H1 (cell line): ENCODE results near the gene CACNB4. TPM values are rescaled to one million over a fixed set of nuclear protein-coding genes. Genes with fewer than 3 reads are reported as not detected.
A peak's percentile ranks its signal among the peaks of the same experiment; 100 is the strongest.

Source experiments
- CTCF ChIA-PET: fragments of 300-600 bp; sonication (Branson Sonifier 250); formaldehyde crosslinking; loops from one replicate; lab custom pipeline; 2021; ENCODE audit not compliant: partially characterized antibody; lab: Charles Lee
- POLR2A ChIA-PET: fragments of 300-600 bp; sonication (Branson Sonifier 250); formaldehyde crosslinking; loops from one replicate; lab custom pipeline; 2021; ENCODE audit warnings: inconsistent platforms; ENCODE audit not compliant: partially characterized antibody; lab: Charles Lee
- DNase-seq, 2 experiments: peaks; one replicate each; pipeline versions ENCODE4 v3.0.0 to v3.0.0-alpha.2; 2010 to 2022; ENCODE audit warnings: low spot score in 2 of 2, low read depth in 1 of 2, mixed read lengths in 1 of 2
- FAIRE-seq: peaks from 2 replicates; lab custom pipeline; 2011; peaks lifted over from hg19 to GRCh38; lab: Jason Lieb, UNC
- H2AFZ ChIP-seq: 2 replicates; pipeline ENCODE4 v1.8.1; 2012; ENCODE audit warnings: low read length, inconsistent platforms
- H2AK5ac ChIP-seq: 2 replicates; pipeline ENCODE4 v1.6.1; 2013; ENCODE audit warnings: low read depth, low read length
- H2BK120ac ChIP-seq: replicated peaks from 2 replicates; pipeline ENCODE3; 2013; ENCODE audit warnings: low read depth, low read length, inconsistent platforms
- H2BK12ac ChIP-seq: 2 replicates; pipeline ENCODE4 v1.6.1; 2013; ENCODE audit warnings: low read depth, low read length
- H2BK15ac ChIP-seq: 2 replicates; pipeline ENCODE4 v1.6.1; 2013; ENCODE audit warnings: low read length
- H2BK20ac ChIP-seq: 2 replicates; pipeline ENCODE4 v1.6.1; 2013; ENCODE audit warnings: low read length
- H2BK5ac ChIP-seq: 2 replicates; pipeline ENCODE4 v1.6.1; 2013; ENCODE audit warnings: low read depth, low read length
- H3K14ac ChIP-seq: 2 replicates; pipeline ENCODE4 v1.6.1; 2013; ENCODE audit warnings: inconsistent platforms; ENCODE audit not compliant: insufficient read length
- H3K18ac ChIP-seq: 2 replicates; pipeline ENCODE4 v1.6.1; 2013; ENCODE audit warnings: low read length; ENCODE audit errors: extremely low read depth
- H3K23ac ChIP-seq: 2 replicates; pipeline ENCODE4 v1.6.1; 2013; ENCODE audit warnings: inconsistent platforms; ENCODE audit not compliant: insufficient read length
- H3K23me2 ChIP-seq: 2 replicates; pipeline ENCODE4 v1.6.1; 2013; ENCODE audit warnings: low read depth, low read length
- H3K27ac ChIP-seq: 2 replicates; pipeline ENCODE4 v1.6.1; 2011; ENCODE audit warnings: low read depth, low read length, inconsistent platforms
- H3K27me3 ChIP-seq, 4 experiments: replicated peaks in 1 of 4; 1 replicate in 1 of 4; 2 replicates in 3 of 4; pipeline versions ENCODE4 v1.6.1 to v1.8.1; 2011 to 2013; ENCODE audit warnings: low read length in 3 of 4, mild to moderate bottlenecking in 3 of 4, inconsistent platforms in 2 of 4, mixed read lengths in 2 of 4, moderate library complexity in 1 of 4; ENCODE audit not compliant: control insufficient read depth in 3 of 4, insufficient read depth in 3 of 4; ENCODE audit errors: extremely low read depth in 1 of 4
- H3K36me3 ChIP-seq, 4 experiments: 2 replicates each; pipeline versions ENCODE4 v1.6.1 to v1.8.1; 2011 to 2013; ENCODE audit warnings: mild to moderate bottlenecking in 4 of 4, low read length in 3 of 4, moderate library complexity in 2 of 4, control low read depth in 1 of 4, inconsistent platforms in 1 of 4; ENCODE audit not compliant: insufficient read depth in 4 of 4, control insufficient read depth in 2 of 4
- H3K4ac ChIP-seq: replicated peaks from 2 replicates; pipeline ENCODE3; 2013; ENCODE audit warnings: low read length, low read depth, mixed read lengths, inconsistent platforms; ENCODE audit not compliant: insufficient read length
- H3K4me1 ChIP-seq, 4 experiments: replicated peaks in 1 of 4; 1 replicate in 1 of 4; 2 replicates in 3 of 4; pipeline versions ENCODE4 v1.6.1 to v1.8.1; 2011 to 2013; ENCODE audit warnings: low read length in 3 of 4, inconsistent platforms in 2 of 4, mixed read lengths in 1 of 4; ENCODE audit not compliant: insufficient read depth in 4 of 4, control insufficient read depth in 3 of 4
- H3K4me2 ChIP-seq, 2 experiments: 2 replicates each; pipeline versions ENCODE4 v1.6.1 to v1.8.1; 2011 to 2013; ENCODE audit warnings: low read depth in 2 of 2, low read length in 2 of 2, control low read depth in 1 of 2, inconsistent platforms in 1 of 2, mild to moderate bottlenecking in 1 of 2; ENCODE audit not compliant: insufficient read depth in 1 of 2
- H3K4me3 ChIP-seq, 4 experiments: fragments of 200-600, 300-600 bp in 1 of 4; sonication (generic), shearing (Covaris generic), sonication (Bioruptor Twin) in 1 of 4; 2 replicates each; pipeline versions ENCODE4 v1.5.1 to v1.8.1; 2011 to 2016; ENCODE audit warnings: low read length in 4 of 4, low read depth in 3 of 4, control low read depth in 2 of 4, inconsistent platforms in 2 of 4, mild to moderate bottlenecking in 2 of 4, mixed read lengths in 1 of 4, moderate library complexity in 1 of 4; ENCODE audit not compliant: insufficient read depth in 2 of 4; ENCODE audit errors: extremely low read depth in 1 of 4
- H3K56ac ChIP-seq: replicated peaks from 2 replicates; pipeline ENCODE3; 2013; ENCODE audit warnings: low read depth, mild to moderate bottlenecking, mixed read lengths, low read length, inconsistent platforms; ENCODE audit not compliant: insufficient read length
- H3K79me1 ChIP-seq: 2 replicates; pipeline ENCODE4 v1.6.1; 2013; ENCODE audit warnings: low read depth, low read length, control low read depth
- H3K79me2 ChIP-seq, 2 experiments: 2 replicates each; pipeline versions ENCODE4 v1.6.1 to v1.8.1; 2012 to 2013; ENCODE audit warnings: low read length in 2 of 2, mild to moderate bottlenecking in 2 of 2, inconsistent platforms in 1 of 2; ENCODE audit not compliant: insufficient read depth in 2 of 2, control insufficient read depth in 1 of 2
- H3K9ac ChIP-seq, 4 experiments: replicated peaks in 1 of 4; 1 replicate in 1 of 4; 2 replicates in 3 of 4; pipeline versions ENCODE4 v1.6.1 to v1.8.1; 2011 to 2013; ENCODE audit warnings: low read depth in 3 of 4, low read length in 3 of 4, control low read depth in 2 of 4, mild to moderate bottlenecking in 2 of 4, moderate library complexity in 2 of 4, inconsistent platforms in 1 of 4; ENCODE audit errors: extremely low read depth in 1 of 4
- H3K9me3 ChIP-seq, 2 experiments: 2 replicates each; pipeline versions ENCODE4 v1.6.1 to v1.8.1; 2012 to 2013; ENCODE audit warnings: mild to moderate bottlenecking in 2 of 2, moderate library complexity in 2 of 2, control low read depth in 1 of 2, inconsistent platforms in 1 of 2, low read depth in 1 of 2, low read length in 1 of 2, mixed read lengths in 1 of 2; ENCODE audit not compliant: insufficient read depth in 2 of 2
- H4K20me1 ChIP-seq, 2 experiments: replicated peaks in 1 of 2; 2 replicates each; pipeline versions ENCODE3 to v1.8.1; 2011 to 2013; ENCODE audit warnings: inconsistent platforms in 2 of 2, low read length in 2 of 2, mild to moderate bottlenecking in 1 of 2; ENCODE audit not compliant: insufficient read depth in 2 of 2, control insufficient read depth in 1 of 2
- H4K5ac ChIP-seq: 2 replicates; pipeline ENCODE4 v1.6.1; 2013; ENCODE audit warnings: low read length, low read depth, mixed read lengths, inconsistent platforms; ENCODE audit not compliant: insufficient read length
- H4K8ac ChIP-seq: 2 replicates; pipeline ENCODE4 v1.8.0; 2013; ENCODE audit warnings: mild to moderate bottlenecking, moderate library complexity, low read length, inconsistent platforms; ENCODE audit not compliant: insufficient read depth; ENCODE audit errors: extremely low read depth
- H4K91ac ChIP-seq: replicated peaks from 2 replicates; pipeline ENCODE3; 2013; ENCODE audit warnings: low read length, mixed read lengths, inconsistent platforms; ENCODE audit not compliant: insufficient read length
- CEBPB ChIP-seq: IDR thresholded peaks from 2 replicates; pipeline ENCODE4 v1.6.1; 2012; ENCODE audit warnings: low read depth, low read length
- EZH2 ChIP-seq: fragments of 200-600 bp; sonication (generic); IDR thresholded peaks from 2 replicates; pipeline ENCODE4 v1.7.1; 2012; ENCODE audit warnings: low read depth, mild to moderate bottlenecking, moderate library complexity, low read length, inconsistent platforms; ENCODE audit not compliant: severe bottlenecking
- FOSL1 ChIP-seq: IDR thresholded peaks from 2 replicates; pipeline ENCODE4 v1.6.1; 2011; ENCODE audit warnings: mild to moderate bottlenecking, low read depth, low read length, moderate library complexity; ENCODE audit not compliant: insufficient read depth
- HDAC6 ChIP-seq: IDR thresholded peaks from one replicate; pipeline ENCODE4 v1.7.1; 2012; ENCODE audit warnings: low read depth, mild to moderate bottlenecking, inconsistent platforms, low read length, moderate library complexity
- JUN ChIP-seq: IDR thresholded peaks from 2 replicates; pipeline ENCODE4 v1.6.1; 2011; ENCODE audit warnings: low read depth, mild to moderate bottlenecking, improper control_type of control experiment, low read length
- NRF1 ChIP-seq: IDR thresholded peaks from 2 replicates; pipeline ENCODE4 v1.6.1; 2011; ENCODE audit warnings: mild to moderate bottlenecking, low read depth, low read length, improper control_type of control experiment
- RAD21 ChIP-seq, 2 experiments: IDR thresholded peaks in 1 of 2; conservative IDR thresholded peaks in 1 of 2; 2 replicates each; pipeline ENCODE4 v1.6.1; 2011; ENCODE audit warnings: low read depth in 2 of 2, low read length in 2 of 2, improper control_type of control experiment in 1 of 2, inconsistent platforms in 1 of 2, mild to moderate bottlenecking in 1 of 2, moderate library complexity in 1 of 2
- SIN3A ChIP-seq, 2 experiments: IDR thresholded peaks in 1 of 2; conservative IDR thresholded peaks in 1 of 2; 2 replicates each; pipeline ENCODE4 v1.6.1; 2011 to 2012; ENCODE audit warnings: low read length in 2 of 2, improper control_type of control experiment in 1 of 2, low read depth in 1 of 2, mild to moderate bottlenecking in 1 of 2
- SP2 ChIP-seq: IDR thresholded peaks from 2 replicates; pipeline ENCODE4 v1.6.1; 2012; ENCODE audit warnings: mild to moderate bottlenecking, low read length, inconsistent platforms
- SRF ChIP-seq: IDR thresholded peaks from 2 replicates; pipeline ENCODE4 v1.6.1; 2011; ENCODE audit warnings: mild to moderate bottlenecking, low read depth, low read length, moderate library complexity
- TEAD4 ChIP-seq: IDR thresholded peaks from 2 replicates; pipeline ENCODE4 v1.6.1; 2012; ENCODE audit warnings: low read depth, low read length, inconsistent platforms, mixed read lengths
- USF2 ChIP-seq: IDR thresholded peaks from 2 replicates; pipeline ENCODE4 v1.6.1; 2011; ENCODE audit warnings: low read length, improper control_type of control experiment
- WGBS, 2 experiments: shearing (Covaris generic) in 1 of 2; methylation state at CpG; one replicate each; pipeline versions ENCODE4 v1.1.6 to v1.1.7; 2013 to 2015; ENCODE audit warnings: low lambda C conversion rate in 2 of 2, mixed read lengths in 2 of 2, inconsistent platforms in 1 of 2, low coverage in 1 of 2, missing lambda C conversion rate in 1 of 2; ENCODE audit not compliant: insufficient replicate concordance in 2 of 2, insufficient coverage in 1 of 2, insufficient read length in 1 of 2; ENCODE audit errors: extremely low coverage in 1 of 2, missing lambda C conversion rate in 1 of 2; 5-methylcytosine and 5-hydroxymethylcytosine counted together
- polyA plus RNA-seq, 7 experiments: library from polyadenylated mRNA; depleted of rRNA in 3 of 7; stranded (reverse) in 5 of 7; unstranded in 2 of 7; fragments of >200 nt in 5 of 7; fragments of 200-250 nt in 2 of 7; gene quantifications; 1 replicate in 5 of 7; 2 replicates in 1 of 7; 4 replicates in 1 of 7; pipeline versions ENCODE4 v1.2.1 to v1.2.3, GENCODE V29; 2011 to 2013; ENCODE audit warnings: missing spikeins in 2 of 7, mixed read lengths in 2 of 7
- total RNA-seq: library from RNA; stranded (reverse); fragmentation: NEBNext Ultra II Directional; extraction: Animal tissue kit (Norgen Biotek cat#: 25700); gene quantifications from 2 replicates; pipeline ENCODE4 v1.2.1, GENCODE V29; 2021

CACNB4 gene
- total and polyA plus RNA-seq, 2 of the 8 experiments (the other 6 are each of a cell fraction or from before 2014, with no cell fraction given): 2.0 to 4.0 TPM

DNA sequence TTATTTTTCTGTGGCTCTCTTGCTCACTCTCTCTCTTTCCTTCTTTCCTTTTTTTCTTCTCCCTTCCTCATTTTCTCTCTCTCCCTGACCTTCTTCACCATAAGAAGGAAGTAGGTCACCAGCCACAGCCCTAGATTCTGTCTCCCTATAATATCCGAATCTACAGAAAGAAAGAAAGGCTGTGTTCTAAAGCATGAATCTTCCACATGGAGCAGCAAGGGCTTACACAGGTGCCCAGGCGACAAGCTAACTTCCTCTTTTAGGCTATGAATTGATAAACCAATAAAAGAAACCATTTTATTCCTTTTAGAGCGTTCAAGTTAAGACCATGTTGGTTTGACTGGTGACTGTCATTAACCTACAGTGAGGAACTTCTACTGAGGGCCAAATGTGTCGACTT lies 49.3 kb downstream of the CACNB4 start:
- Histone ChIP-seq H3K4ac (peak overlapping the region; percentile 32), H3K27ac (no peak overlapping the region), H2BK120ac (peak overlapping the region; percentile 76), H3K4me1 (peaks cover 7 to 18% (median 10%) of the 10 kb centered on the region in 4 experiments), H3K9me3 (no peaks in the 10 kb centered on the region), H3K56ac (no peak overlapping the region), H2BK12ac (peak overlapping the region; percentile 45), H3K14ac (no peak overlapping the region), H3K23me2 (0 out of 2 replicates have a peak, but pooled peaks cover 2% of the 10 kb centered on the region), H3K23ac (no peak overlapping the region), H3K9ac (no peak overlapping the region), H3K27me3 (no peaks in the 10 kb centered on the region), H2AFZ (no peak overlapping the region), H4K91ac (no peak overlapping the region), H2BK5ac (peak overlapping the region; percentile 29; the same call in 1 of the 2 replicates), H4K5ac (no peak overlapping the region), H3K4me2 (peak overlapping the region; percentile 47 to 61), H3K79me1 (no peaks in the 10 kb centered on the region), H4K20me1 (no peaks in the 10 kb centered on the region), H3K4me3 (no peak overlapping the region; a peak in 1 of 8 replicates), H3K79me2 (no peaks in the 10 kb centered on the region), H3K36me3 (no peaks in the 10 kb centered on the region), H4K8ac (no peak overlapping the region), H2AK5ac (peak overlapping the region; percentile 4), H2BK20ac (peak overlapping the region; percentile 67), H3K18ac (0 out of 2 replicates have a peak overlapping the region, but pooled peaks have one; percentile 52), H2BK15ac (no peak overlapping the region; the same call in 1 of the 2 replicates)
- CTCF ChIA-PET: interaction anchor here (0.7 to 6.6 kb wide), 9 partner anchors 8 to 587 kb away, joined by 3 to 95 read pairs (median 5); no protein-coding TSS in a partner anchor
- POLR2A ChIA-PET: no interaction called here
- DNase-seq: no peak
- FAIRE-seq: no peak
- WGBS, 2 experiments: 77% methylated on average over 4 of the region's 4 CpGs; no CpG with 5 or more reads in 1 of the 2 experiments
- TF ChIP-seq TEAD4 (no peak), CEBPB (no peak), NRF1 (no peak), FOSL1 (no peak), SRF (no peak), USF2 (no peak), SIN3A (conservative IDR thresholded peaks at IDR 0.05 in 1 of 2, IDR thresholded peaks at IDR 0.05 in 1 of 2; ENCODE audit: low read depth in 1 of 2, low read length in 2 of 2) (no peak), JUN (no peak), HDAC6 (no peak), SP2 (no peak), EZH2 (no peak), RAD21 (IDR thresholded peaks at IDR 0.05 in 1 of 2, conservative IDR thresholded peaks at IDR 0.05 in 1 of 2; ENCODE audit: low read depth in 2 of 2, low read length in 2 of 2) (no peak)
